Uterus (tissue), 2 donors: ENCODE measurements around the gene FOXM1.

Source experiments
- CTCF ChIP-seq, 4 experiments: fragments of 200-600 bp in 2 of 4; fragments of 450-650 bp in 2 of 4; sonication (generic) in 2 of 4; IDR thresholded peaks; one replicate each; pipeline ENCODE4 v1.5.1; 2016 to 2019; ENCODE audit warnings: antibody characterized with exemption in 4 of 4, mild to moderate bottlenecking in 2 of 4, moderate library complexity in 1 of 4
- POLR2A ChIP-seq, 2 donors: fragments of 450-650 bp; IDR thresholded peaks; one replicate each; pipeline ENCODE4 v1.6.1; 2016; ENCODE audit warnings: antibody characterized with exemption in 2 of 2, mild to moderate bottlenecking in 1 of 2, moderate library complexity in 1 of 2

GRCh38 chr12:2829275-2829674 lies 47.7 kb downstream of the FOXM1 start:
- TF ChIP-seq POLR2A (IDR thresholded peaks at IDR 0.05) (no peak), CTCF (IDR thresholded peaks at IDR 0.05) (no peak)
